Lung (tissue), 12 donors: ENCODE data around the gene SPPL2A. TPM values are rescaled to one million over a fixed set of nuclear protein-coding genes. Genes with fewer than 3 reads are reported as not detected.

ENCODE experiments used
- ATAC-seq: fragments of 200-7000 bp; cut with Tn5 transposase; one replicate; pipeline ENCODE4 v1.9.1; 2020; ENCODE audit warnings: moderate number of reproducible peaks; ENCODE audit not compliant: insufficient read depth, low FRiP score
- DNase-seq, 3 donors: peaks; one replicate each; pipeline ENCODE4 v3.0.0-alpha.2; 2013 to 2017
- H3K27ac ChIP-seq, 2 donors: one replicate each; pipeline ENCODE4 v1.5.1; 2013; ENCODE audit warnings: mild to moderate bottlenecking in 2 of 2, moderate library complexity in 2 of 2, control low read depth in 1 of 2, inconsistent platforms in 1 of 2, low read depth in 1 of 2, low read length in 1 of 2
- H3K27me3 ChIP-seq, 3 donors: one replicate each; pipeline ENCODE4 v1.5.1; 2013; ENCODE audit warnings: low read length in 2 of 3; ENCODE audit not compliant: control insufficient read depth in 3 of 3, insufficient read depth in 3 of 3
- H3K36me3 ChIP-seq, 4 donors: one replicate each; pipeline ENCODE4 v1.5.1; 2013; ENCODE audit warnings: low read length in 4 of 4, mild to moderate bottlenecking in 1 of 4, moderate library complexity in 1 of 4; ENCODE audit not compliant: control insufficient read depth in 4 of 4, insufficient read depth in 4 of 4
- H3K4me1 ChIP-seq, 5 donors: one replicate each; pipeline ENCODE4 v1.5.1; 2013; ENCODE audit warnings: low read length in 5 of 5, mild to moderate bottlenecking in 2 of 5, moderate library complexity in 1 of 5; ENCODE audit not compliant: control insufficient read depth in 5 of 5, insufficient read depth in 5 of 5
- H3K4me3 ChIP-seq: one replicate; pipeline ENCODE4 v1.5.1; 2013; ENCODE audit warnings: mild to moderate bottlenecking, control low read depth, moderate library complexity
- H3K9ac ChIP-seq, 2 donors: one replicate each; pipeline ENCODE4 v1.5.1; 2013; ENCODE audit warnings: low read length in 2 of 2, control low read depth in 1 of 2; ENCODE audit not compliant: insufficient read depth in 1 of 2
- H3K9me3 ChIP-seq, 4 donors: one replicate each; pipeline ENCODE4 v1.5.1; 2013; ENCODE audit warnings: low read length in 3 of 4, mild to moderate bottlenecking in 1 of 4, moderate library complexity in 1 of 4; ENCODE audit not compliant: control insufficient read depth in 4 of 4, insufficient read depth in 3 of 4
- CTCF ChIP-seq: IDR thresholded peaks from 2 replicates; pipeline ENCODE4 v1.5.1; 2012; ENCODE audit warnings: mild to moderate bottlenecking; ENCODE audit errors: control extremely low read depth, extremely low read depth
- WGBS, 2 donors: extraction: QIAGEN DNeasy Blood & Tissue Kit; methylation state at CpG; one replicate each; pipeline ENCODE4 v1.1.7; 2013; 5-methylcytosine and 5-hydroxymethylcytosine counted together
- polyA plus RNA-seq, 2 donors: library from polyadenylated mRNA; stranded (reverse); fragments of 200-250 nt; gene quantifications; one replicate each; pipeline ENCODE4 v1.2.1, GENCODE V29; 2013
- total RNA-seq, 2 donors: library from RNA; depleted of rRNA in 1 of 2; stranded (reverse); fragments of >200 nt in 1 of 2; gene quantifications; one replicate each; pipeline ENCODE4 v1.2.1, GENCODE V29; 2014 to 2021
- donor health status: control.
- donor health status: control.
- donor health status: Bipolar disorder and iron deficiency.
- donor health status: healthy.
- donor health status: DM: yes; HTN: yes; CAD: no.

Gene SPPL2A
- total and polyA plus RNA-seq, 4 donors = 36.3 to 147 (median 124) TPM

DNA sequence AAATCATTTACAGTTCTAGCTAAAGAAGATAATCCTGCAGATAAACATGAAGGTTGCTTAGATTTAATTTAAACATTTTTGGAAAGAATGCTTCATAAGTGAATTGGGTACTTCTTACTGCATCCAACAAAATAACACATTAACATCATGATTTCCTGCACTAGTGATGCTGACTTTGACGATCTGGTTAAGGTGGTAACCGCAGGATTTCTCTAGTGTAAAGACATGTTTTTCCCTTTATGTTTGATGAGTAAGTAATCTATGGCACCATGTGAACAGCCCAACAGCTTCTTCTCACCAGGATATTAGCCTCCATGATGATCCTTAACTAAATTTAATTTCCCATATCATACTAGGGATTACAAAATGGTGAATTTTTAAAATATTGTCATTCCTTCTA lies 14.1 kb downstream of the SPPL2A start:
- Histone ChIP-seq H3K4me3 (no peak overlapping the region), H3K9ac (no peak overlapping the region), H3K27ac (no peak overlapping the region), H3K4me1 (peaks cover 0 to 48% (median 5%) of the 10 kb centered on the region in 5 donors), H3K36me3 (peaks cover 0 to 13% (median 1%) of the 10 kb centered on the region in 4 donors), H3K9me3 (no peaks in the 10 kb centered on the region), H3K27me3 (no peaks in the 10 kb centered on the region)
- 88 to 96% methylated on average over 2 of the region's 2 CpGs for WGBS, 2 donors
- no peak for ATAC-seq
- DNase-seq = peak in 1 of 3 donors; percentile 1
- no peak for TF ChIP-seq CTCF

GRCh38 chr15:50750227-50750705 lies 15.2 kb downstream of the SPPL2A start:
- no peak for TF ChIP-seq CTCF
- ATAC-seq (no peak), DNase-seq (peak in 2 of 3 donors; percentile 68 to 76)
- H3K27ac ChIP-seq = no peak overlapping the region
- no peaks in the 10 kb centered on the region for H3K9me3 ChIP-seq
- H3K36me3 ChIP-seq = peaks cover 0 to 13% (median 4%) of the 10 kb centered on the region in 4 donors
- H3K9ac ChIP-seq = no peak overlapping the region
- H3K27me3 ChIP-seq = no peaks in the 10 kb centered on the region
- WGBS, 2 donors = 77 to 78% methylated on average over 6 of the region's 6 CpGs
- H3K4me3 ChIP-seq = no peak overlapping the region
- peaks cover 0 to 48% (median 5%) of the 10 kb centered on the region in 5 donors for H3K4me1 ChIP-seq

- Histone ChIP-seq H3K4me3 (no peak overlapping the region), H3K9ac (no peak overlapping the region), H3K4me1 (peaks cover 0 to 29% (median 5%) of the 10 kb centered on the region in 5 donors), H3K27me3 (no peaks in the 10 kb centered on the region), H3K36me3 (peaks cover 0 to 13% (median 8%) of the 10 kb centered on the region in 4 donors), H3K9me3 (no peaks in the 10 kb centered on the region), H3K27ac (no peak overlapping the region)
- TF ChIP-seq CTCF = no peak
- ATAC-seq = no peak
- 87 to 90% methylated on average over 2 of the region's 2 CpGs for WGBS, 2 donors
- DNase-seq = no peak
Measured at GRCh38 chr15:50747523-50747922, 18.0 kb downstream of the SPPL2A start.

GRCh38 chr15:50744601-50745000 lies 20.9 kb downstream of the SPPL2A start:
- Histone ChIP-seq H3K36me3 (peaks cover 0 to 19% (median 9%) of the 10 kb centered on the region in 4 donors), H3K9me3 (no peaks in the 10 kb centered on the region), H3K9ac (no peak overlapping the region), H3K27me3 (no peaks in the 10 kb centered on the region), H3K4me3 (no peak overlapping the region), H3K4me1 (peaks cover 0 to 2% (median 0%) of the 10 kb centered on the region in 5 donors), H3K27ac (no peak overlapping the region)
- WGBS, 2 donors = 66 to 83% methylated on average over 1 of the region's 1 CpG
- DNase-seq (no peak), ATAC-seq (no peak)
- TF ChIP-seq CTCF = no peak
